Testis (tissue), 3 donors: ENCODE data around the gene AICDA. TPM values are rescaled to one million over a fixed set of nuclear protein-coding genes. Genes with fewer than 3 reads are reported as not detected.
"Not testable (repeated sequence)": the region's sequence is repeated elsewhere in the genome, so short reads cannot be mapped to it uniquely, and the experiment has no call there.

Source experiments
- DNase-seq: peaks from one replicate; pipeline ENCODE4 v3.0.0-alpha.2; 2019
- H3K27ac ChIP-seq, 2 donors: fragments of 200-600 bp; sonication (generic); one replicate each; pipeline ENCODE4 v1.5.1; 2019
- H3K27me3 ChIP-seq: fragments of 200-600 bp; sonication (generic); one replicate; pipeline ENCODE4 v1.5.1; 2019
- H3K36me3 ChIP-seq: fragments of 200-600 bp; sonication (generic); one replicate; pipeline ENCODE4 v1.5.1; 2017; ENCODE audit warnings: low read depth; ENCODE audit errors: missing control alignments
- H3K4me1 ChIP-seq: fragments of 200-600 bp; sonication (generic); one replicate; pipeline ENCODE4 v1.5.1; 2019
- H3K4me3 ChIP-seq, 2 donors: fragments of 200-600 bp; sonication (generic); one replicate each; pipeline ENCODE4 v1.5.1; 2017 to 2019
- H3K9me3 ChIP-seq: fragments of 200-600 bp; sonication (generic); one replicate; pipeline ENCODE4 v1.5.1; 2017
- CTCF ChIP-seq, 3 experiments: fragments of 450-650 bp in 2 of 3; fragments of 200-600 bp in 1 of 3; sonication (generic) in 1 of 3; IDR thresholded peaks; one replicate each; pipeline ENCODE4 v1.5.1; 2016 to 2019; ENCODE audit warnings: antibody characterized with exemption in 3 of 3, mild to moderate bottlenecking in 2 of 3, moderate library complexity in 1 of 3
- POLR2A ChIP-seq: fragments of 450-650 bp; IDR thresholded peaks from one replicate; pipeline ENCODE4 v1.6.1; 2017; ENCODE audit warnings: antibody characterized with exemption, mild to moderate bottlenecking, moderate library complexity
- WGBS, 2 donors: methylation state at CpG; one replicate each; pipeline ENCODE4 v1.1.5; 2018; 5-methylcytosine and 5-hydroxymethylcytosine counted together
- intact Hi-C: fragments of 100-400 bp; cut with DNase I; formaldehyde crosslinking; loops from one replicate; pipeline ENCODE4 v1.15.1; 2023; ENCODE audit warnings: low total_unique reads
- polyA plus RNA-seq: library from polyadenylated mRNA; stranded (reverse); fragments of 350-450 nt; fragmentation: Illumina TruSeq; extraction: RNeasy Lipid Tissue Mini Kit (QIAGEN cat#74804); gene quantifications from one replicate; pipeline ENCODE4 v1.2.3, GENCODE V29; 2014; ENCODE audit warnings: low read depth, low replicate concordance; ENCODE audit not compliant: insufficient read depth
- total RNA-seq, 2 donors: library from RNA; depleted of rRNA; stranded (reverse); fragments of >200 nt; gene quantifications; one replicate each; pipeline ENCODE4 v1.2.3, GENCODE V29; 2016

AICDA gene
- total and polyA plus RNA-seq, 3 donors from 2014 or later = 0.11 TPM; not detected in 2

GRCh38 chr12:8615206-8615605, 2.5 kb upstream of the AICDA start:
- intact Hi-C loops = no loop called here
- WGBS, 2 donors = 67 to 68% methylated on average over 6 of the region's 6 CpGs

GRCh38 chr12:8613881-8614280, 1.2 kb upstream of the AICDA start:
- H3K36me3 ChIP-seq, DNase-seq, H3K9me3 ChIP-seq, intact Hi-C loops, H3K27ac ChIP-seq, H3K27me3 ChIP-seq, H3K4me1 ChIP-seq, H3K4me3 ChIP-seq: not testable (repeated sequence)
- 33 to 43% methylated on average over 1 of the region's 1 CpG for WGBS, 2 donors

More at GRCh38 chr12:8615206-8615605, 2.5 kb upstream of the AICDA start:
- Histone ChIP-seq H3K27ac (no peak overlapping the region), H3K4me3 (no peak overlapping the region), H3K36me3 (no peaks in the 10 kb centered on the region), H3K9me3 (no peaks in the 10 kb centered on the region), H3K27me3 (no peaks in the 10 kb centered on the region), H3K4me1 (no peaks in the 10 kb centered on the region)
- TF ChIP-seq POLR2A (no peak), CTCF (IDR thresholded peaks at IDR 0.05) (no peak)
- DNase-seq = no peak

- H3K4me3 ChIP-seq = no peak overlapping the region
- DNase-seq = peak; percentile 22
- no peaks in the 10 kb centered on the region for H3K27me3 ChIP-seq
- no peak overlapping the region for H3K27ac ChIP-seq
- TF ChIP-seq POLR2A (no peak), CTCF (IDR thresholded peaks at IDR 0.05) (peak in 2 of 3 experiments; percentile 46 to 63)
- no peaks in the 10 kb centered on the region for H3K9me3 ChIP-seq
- no peaks in the 10 kb centered on the region for H3K36me3 ChIP-seq
- intact Hi-C loops = no loop called here
- 27 to 39% methylated on average over 5 of the region's 5 CpGs for WGBS, 2 donors
- H3K4me1 ChIP-seq = no peaks in the 10 kb centered on the region
These were observed 3.5 kb downstream of the AICDA start for GRCh38 chr12:8609061-8609570.

GRCh38 chr12:8606890-8607289, 5.8 kb downstream of the AICDA start:
- intact Hi-C loops = no loop called here
- Histone ChIP-seq H3K27ac (no peak overlapping the region), H3K4me1 (no peaks in the 10 kb centered on the region), H3K4me3 (no peak overlapping the region), H3K27me3 (no peaks in the 10 kb centered on the region), H3K9me3 (no peaks in the 10 kb centered on the region), H3K36me3 (no peaks in the 10 kb centered on the region)
- DNase-seq = no peak
- WGBS, 2 donors = 93 to 96% methylated on average over 6 of the region's 6 CpGs
- TF ChIP-seq POLR2A (no peak), CTCF (IDR thresholded peaks at IDR 0.05) (no peak)

- Histone ChIP-seq H3K4me1 (no peaks in the 10 kb centered on the region), H3K9me3 (no peaks in the 10 kb centered on the region), H3K4me3 (peak overlapping the region in 1 of 2 donors; percentile 17), H3K27me3 (no peaks in the 10 kb centered on the region), H3K36me3 (no peaks in the 10 kb centered on the region), H3K27ac (no peak overlapping the region)
- intact Hi-C loops = no loop called here
- TF ChIP-seq POLR2A (no peak), CTCF (IDR thresholded peaks at IDR 0.05) (no peak)
- peak; percentile 50 for DNase-seq
- WGBS, 2 donors = 60 to 73% methylated on average over 19 to 30 of the region's 30 CpGs
These were observed 7.6 kb downstream of the AICDA start for GRCh38 chr12:8605057-8605456.
